Activated CD4-positive, alpha-beta T cell treated with anti-CD3 and anti-CD28 coated beads for 1 hour (primary cell): ENCODE data around the gene ZBTB16.

Experiments used
- DNase-seq: peaks from one replicate; pipeline ENCODE4 v3.0.0-alpha.2; 2020

The ZBTB16 gene

DNA sequence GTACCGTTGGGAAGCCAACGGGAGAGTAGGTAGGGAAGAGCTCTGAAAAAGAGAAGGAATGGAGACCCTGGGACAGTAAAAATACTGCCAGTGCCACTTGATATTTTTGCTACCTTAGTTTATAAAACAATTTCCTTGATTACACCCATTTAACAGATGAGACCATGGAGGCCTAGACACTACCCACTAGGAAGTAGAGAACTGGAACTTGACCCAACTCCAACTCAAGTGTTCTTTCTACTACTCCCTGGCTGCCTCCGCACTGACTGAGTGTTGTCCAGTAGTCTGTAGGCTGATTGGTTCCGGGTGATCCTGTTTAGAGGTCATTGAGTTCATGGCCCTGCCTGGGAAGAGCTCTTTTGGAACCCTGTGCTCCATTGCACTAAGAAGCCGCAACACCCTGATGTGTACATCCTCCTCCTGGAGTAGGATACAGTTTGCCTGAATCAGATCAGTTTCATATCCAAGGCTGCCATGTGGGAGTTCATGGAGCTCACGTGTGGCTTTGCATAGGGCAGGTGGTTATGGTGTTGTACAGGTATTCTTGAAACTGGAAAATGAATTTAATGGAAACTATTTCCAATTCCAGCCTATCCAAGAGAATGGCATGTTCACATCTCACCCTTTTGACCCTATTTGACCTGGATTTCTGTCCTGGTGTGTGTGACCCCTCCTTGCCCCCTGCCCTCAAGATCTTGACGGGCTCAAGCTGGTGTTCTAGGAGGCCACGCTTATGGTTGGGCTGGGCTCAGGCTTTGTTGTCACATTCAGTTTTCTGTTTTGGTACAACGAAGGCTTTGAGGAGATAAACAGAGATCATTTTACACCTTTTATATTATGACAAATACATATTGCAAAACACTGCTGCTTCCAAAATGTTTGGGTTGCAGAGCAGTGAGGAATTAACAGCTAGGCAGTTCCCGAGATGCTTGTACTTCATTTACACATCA lies 134.5 kb downstream of the ZBTB16 start:
- no peak for DNase-seq

DNA sequence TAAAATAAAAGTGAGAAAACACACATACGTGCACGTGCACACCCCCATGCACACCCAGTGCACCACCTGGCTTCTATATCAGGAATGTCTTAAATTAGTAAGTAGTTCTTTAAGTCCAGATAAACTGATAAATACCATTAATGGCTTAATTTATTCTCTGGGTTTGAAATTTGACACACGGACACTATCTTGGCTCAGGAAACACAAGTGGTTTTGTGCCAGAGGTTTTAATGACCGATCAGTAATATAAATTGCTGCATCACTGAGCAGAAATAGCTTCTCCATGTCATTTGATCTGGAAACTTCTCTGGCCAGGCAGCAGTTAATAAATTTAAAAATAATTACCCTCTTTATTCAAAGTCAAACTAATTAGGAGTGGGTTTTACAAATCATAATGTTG lies 135.2 kb downstream of the ZBTB16 start:
- no peak for DNase-seq

DNA sequence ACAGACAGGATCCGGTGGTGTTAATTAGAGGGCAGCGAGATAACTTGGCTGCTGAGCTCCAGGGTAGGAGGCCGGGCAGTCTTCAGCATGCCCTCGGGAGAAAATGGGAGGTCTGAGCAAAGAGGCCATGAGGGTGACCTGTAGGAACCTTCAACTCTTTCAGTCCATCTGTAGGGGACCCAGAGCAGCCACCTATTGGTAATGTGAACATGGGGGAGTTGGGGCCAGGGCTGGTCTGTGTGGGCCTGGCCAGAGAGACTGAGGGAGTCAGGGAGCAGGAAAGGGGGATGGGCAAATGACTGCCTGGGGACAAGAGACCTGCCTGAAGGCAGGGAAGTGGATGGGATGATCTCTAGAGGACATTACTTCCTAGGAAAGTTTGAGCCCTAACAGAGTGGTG lies 135.6 kb downstream of the ZBTB16 start:
- DNase-seq: no peak

DNA sequence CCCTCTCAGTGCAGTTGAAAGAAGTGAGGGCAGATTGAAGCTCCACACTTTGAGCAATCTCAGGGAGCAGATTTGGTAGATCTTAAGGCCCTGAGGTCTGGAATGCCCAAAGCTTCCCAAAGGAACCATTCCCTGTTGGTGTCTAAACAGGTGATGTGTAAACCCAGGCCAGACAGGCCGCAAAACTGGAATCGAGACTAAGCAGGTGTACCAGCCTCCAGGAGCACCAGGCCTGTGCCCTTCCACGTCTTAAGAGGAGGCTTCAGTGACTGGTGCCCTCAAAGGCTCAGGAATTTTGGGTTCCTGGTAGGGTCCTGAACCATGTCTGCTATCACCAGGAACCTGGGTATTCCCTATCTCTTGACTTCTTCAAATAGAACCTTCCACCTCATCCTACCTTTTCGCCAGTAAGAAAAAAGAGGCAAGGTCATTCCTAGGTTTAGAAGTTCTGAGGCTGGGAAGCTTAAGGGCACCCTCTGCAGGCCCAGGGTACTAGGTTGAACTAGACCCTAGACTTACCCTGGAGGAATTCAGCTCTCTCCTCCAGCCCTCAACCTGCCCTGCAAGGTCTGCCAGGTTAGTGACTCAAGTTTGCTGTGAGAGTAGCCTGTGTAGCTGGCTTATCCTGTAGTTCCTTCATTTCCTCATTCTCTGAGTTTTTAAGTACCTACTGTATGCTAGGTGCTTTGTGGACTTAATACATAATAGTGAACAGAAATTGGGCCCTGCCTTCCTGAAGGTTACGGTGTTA lies 136.6 kb downstream of the ZBTB16 start:
- DNase-seq: no peak

DNA sequence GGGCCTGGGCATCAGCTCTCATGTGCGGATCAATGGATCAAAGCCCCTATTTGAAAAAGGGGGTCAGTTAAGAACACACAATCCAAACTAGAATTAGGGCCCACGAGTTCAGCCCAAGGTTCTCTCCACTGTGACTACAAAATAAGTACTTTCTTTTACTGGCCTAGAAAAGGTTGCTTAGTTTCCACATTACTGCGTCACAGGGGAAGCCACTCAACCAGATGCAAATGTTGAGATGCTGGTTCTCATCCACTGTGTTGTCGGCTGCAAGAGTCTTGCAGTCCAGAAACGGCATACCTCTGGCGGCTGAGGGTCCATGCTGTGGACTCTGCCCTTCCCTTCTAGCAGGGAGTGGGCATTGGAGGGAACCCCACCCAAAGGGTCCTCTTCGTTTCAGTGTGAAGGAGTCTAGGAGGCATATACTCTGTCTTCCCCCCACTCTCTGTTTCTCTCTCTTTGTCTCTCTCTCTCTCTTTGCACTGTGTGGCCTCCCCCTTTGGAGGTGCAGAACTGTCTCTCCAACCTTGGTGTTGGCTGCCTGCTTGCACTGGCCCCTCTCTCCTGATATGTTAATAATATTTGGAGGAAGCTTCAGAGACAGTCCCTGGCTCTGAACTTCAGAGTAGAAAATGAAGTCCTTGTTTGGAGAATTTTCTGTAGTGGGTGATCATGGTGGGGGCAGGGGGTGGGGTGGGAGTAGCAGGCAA lies 137.6 kb downstream of the ZBTB16 start:
- no peak for DNase-seq

DNA sequence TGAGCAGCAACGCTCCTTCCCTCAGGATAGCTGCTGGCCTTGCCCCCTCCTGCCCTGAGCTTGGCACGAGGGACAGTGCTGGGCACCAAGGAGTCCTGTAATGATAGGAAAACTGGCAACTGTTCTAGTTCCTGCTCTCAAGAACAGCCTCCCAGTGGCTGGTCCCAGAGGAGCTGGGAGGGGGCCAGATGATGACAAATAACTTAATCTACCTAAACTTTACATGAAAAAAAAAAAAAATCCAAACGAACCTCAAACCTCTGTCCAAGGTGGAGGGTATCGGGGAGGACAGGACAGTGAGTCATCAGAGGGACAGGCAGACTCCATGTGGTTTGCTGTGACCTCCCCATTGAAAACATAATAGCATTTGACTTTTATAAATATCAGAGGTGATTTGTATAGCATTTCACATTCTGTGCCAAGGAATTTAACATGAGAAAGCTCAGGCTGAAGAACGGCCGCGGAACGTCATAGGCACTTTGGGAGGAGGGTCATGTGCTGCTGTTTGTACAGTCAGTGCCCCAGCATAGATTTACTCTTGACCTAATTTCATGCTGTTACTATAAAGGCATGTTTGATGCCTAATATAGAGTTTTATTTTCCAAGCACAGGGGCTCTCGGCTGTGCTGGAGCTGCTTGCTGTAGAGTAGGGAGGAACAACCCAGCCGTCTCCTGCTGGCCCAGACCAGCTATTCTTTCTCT lies 138.4 kb downstream of the ZBTB16 start:
- DNase-seq: no peak

DNA sequence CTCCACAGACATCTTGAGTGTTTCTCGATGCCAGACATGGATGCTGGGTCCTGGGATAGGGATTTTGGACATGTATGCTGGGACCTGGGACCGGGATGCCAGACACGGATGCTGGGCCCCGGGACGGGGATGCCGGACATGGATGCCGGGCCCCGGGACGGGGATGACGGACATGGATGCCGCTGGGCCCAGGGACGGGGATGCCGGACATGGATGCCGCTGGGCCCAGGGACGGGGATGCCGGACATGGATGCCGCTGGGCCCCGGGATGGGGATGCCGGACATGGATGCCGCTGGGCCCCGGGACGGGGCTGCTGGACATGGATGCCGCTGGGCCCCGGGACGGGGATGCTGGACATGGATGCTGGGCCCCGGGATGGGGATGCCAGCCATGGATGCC lies 139.5 kb downstream of the ZBTB16 start:
- DNase-seq: no peak

DNA sequence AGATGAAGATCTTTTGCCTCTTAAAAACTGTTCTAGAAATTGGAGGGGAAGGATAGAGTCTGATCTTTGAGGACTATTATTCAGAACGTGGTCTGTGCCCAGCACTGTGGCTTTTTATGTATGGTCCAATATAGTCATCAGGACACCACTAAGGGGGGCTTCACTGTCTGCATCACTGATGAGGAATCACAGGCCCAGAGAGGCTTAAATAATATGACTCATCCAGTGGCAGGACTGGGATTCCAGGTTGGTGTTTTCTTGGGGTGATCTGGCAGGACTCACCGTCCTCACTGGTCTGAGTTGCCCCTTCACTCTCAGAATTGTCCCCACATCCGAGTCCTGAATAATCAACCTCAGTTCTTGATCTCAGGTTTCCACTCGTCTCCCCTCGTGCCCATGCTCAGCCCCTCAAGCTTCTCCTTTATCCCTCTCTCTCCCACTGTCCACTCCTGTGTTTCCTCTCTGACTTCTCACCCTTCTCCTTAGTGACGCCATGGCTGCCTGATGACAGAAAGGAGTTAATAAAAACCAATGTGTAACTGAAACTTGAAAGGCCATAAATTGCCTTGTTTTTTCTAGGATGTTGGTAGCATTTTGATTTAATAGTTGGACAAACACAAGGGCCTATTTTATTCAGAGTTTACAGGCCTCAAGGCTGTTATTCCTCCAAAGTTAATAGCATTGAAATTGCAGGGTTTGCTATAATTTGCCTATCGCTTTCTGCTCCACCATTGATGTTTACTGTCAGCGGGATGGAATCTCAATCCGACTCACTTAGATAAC lies 141.0 kb downstream of the ZBTB16 start:
- no peak for DNase-seq

DNA sequence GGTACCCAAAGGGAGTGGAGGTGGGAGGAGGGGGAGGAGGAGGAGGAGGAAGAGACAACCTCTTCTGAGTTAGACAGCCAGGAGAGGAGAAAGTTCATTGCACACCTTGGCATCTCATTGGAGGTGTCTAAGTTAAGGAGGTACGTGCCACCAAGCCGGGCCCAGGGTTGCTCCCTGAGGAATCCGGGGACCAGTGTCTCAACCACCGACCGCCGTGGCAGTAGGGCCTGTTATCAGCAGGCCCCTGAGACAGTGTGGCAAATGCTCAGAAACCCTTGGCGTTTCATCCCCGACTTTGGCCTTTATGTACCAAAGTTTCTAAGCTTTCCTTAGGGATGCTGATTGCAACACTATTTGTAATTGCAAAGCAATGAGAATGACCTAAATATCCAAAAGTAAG lies 141.7 kb downstream of the ZBTB16 start:
- DNase-seq: no peak

DNA sequence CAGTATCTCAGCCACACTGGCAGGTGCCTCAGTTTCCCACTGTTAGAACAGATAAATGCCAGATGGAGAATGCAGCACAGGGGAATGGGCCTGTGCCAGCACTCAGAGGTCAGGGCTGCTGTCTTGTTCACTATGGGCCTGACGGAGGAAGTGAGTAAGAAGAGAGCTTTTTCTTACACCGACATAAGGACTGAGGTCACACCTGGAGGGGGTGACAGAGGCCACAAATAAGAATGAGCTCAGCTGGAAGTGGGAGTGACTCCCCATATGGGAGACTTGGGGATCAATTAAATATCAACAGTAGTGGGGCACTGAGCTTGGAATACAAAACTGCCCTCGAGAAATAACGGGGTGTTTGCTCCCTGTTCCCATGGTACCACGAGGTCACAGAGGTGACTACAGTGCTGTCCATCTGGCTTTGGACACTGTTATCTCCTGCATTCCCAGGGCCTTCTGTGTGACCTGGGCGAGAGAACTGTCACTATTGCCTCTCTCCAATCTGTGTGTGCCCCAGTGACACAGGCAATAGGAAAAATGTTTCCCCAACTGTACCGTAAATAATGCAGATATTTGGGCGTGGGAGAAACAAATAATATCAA lies 142.6 kb downstream of the ZBTB16 start:
- no peak for DNase-seq

DNA sequence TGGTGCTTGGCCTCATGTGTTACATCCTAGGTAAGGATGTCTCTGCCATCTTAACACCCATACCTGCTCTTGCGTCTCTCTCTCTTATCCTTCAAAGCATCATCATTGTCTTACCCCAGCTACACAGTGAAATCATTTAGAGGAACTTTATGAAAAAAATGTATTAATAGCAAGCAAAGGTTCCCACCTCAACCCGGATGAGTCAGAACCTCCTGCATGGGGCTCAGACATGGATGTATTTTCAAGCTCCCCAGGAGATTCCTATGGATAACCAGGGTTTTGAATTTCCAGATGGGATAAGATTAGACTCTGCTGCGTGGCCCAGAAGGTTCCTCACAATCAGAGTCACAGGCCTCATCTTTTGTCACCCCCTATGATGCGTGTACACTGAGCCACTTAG lies 147.6 kb downstream of the ZBTB16 start:
- DNase-seq: no peak

DNA sequence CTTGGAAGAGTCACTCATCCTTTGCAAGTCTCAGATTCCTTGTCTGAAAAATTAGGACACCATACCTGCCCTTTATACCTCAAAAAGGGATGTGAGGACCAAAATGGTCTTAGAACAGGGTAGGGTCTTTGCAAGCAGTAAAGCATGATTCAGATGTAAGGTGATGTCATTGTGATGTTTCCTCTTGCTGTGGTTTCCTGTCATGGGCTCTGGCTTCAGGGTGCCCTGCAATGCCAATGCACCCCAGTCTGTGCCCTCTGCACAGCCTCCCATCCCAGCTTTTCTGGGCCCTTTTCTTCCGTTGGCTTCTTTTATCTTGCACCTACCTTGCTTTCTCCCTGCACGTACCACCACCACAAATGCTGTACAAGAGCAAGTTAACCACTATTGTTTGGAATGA lies 148.9 kb downstream of the ZBTB16 start:
- DNase-seq: no peak

DNA sequence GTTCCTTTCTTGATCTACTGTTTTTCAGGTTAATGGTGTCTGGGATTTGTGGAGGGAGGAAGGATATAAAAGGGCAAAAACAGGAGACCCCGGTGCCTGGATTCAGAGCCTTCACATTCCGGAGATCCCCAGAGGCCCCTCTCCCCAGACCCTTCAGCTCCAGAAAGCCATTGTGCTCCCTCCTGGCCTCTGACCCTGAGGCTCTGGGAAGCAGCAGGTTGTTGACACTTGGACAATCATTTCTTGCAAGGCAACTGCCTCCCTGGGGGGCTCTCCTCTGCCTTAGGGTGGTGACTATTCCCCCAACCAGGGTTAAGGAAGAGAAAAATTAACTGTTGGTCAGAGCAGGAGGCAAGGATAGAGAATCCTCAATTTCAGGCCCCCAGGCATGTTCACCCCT lies 149.8 kb downstream of the ZBTB16 start:
- no peak for DNase-seq

DNA sequence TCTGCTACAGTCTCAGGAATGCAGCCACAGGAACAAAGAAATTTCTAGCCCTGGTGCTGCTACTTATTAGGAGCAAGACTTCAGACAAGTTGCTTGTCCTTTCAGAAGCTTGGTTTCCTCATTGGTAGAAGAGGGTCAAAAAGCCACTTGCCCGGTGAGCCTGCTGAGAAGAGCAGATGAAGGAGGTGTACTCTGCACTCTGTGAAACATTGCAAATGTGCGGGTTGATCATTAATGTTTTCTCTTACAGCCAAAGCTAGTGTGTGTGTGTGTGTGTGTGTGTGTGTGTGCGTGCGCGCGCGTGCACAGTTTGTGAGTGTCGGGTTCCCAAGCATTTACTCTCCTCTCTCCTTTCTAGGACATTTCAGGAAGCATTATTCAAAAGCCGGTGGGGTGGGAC lies 150.4 kb downstream of the ZBTB16 start:
- no peak for DNase-seq

DNA sequence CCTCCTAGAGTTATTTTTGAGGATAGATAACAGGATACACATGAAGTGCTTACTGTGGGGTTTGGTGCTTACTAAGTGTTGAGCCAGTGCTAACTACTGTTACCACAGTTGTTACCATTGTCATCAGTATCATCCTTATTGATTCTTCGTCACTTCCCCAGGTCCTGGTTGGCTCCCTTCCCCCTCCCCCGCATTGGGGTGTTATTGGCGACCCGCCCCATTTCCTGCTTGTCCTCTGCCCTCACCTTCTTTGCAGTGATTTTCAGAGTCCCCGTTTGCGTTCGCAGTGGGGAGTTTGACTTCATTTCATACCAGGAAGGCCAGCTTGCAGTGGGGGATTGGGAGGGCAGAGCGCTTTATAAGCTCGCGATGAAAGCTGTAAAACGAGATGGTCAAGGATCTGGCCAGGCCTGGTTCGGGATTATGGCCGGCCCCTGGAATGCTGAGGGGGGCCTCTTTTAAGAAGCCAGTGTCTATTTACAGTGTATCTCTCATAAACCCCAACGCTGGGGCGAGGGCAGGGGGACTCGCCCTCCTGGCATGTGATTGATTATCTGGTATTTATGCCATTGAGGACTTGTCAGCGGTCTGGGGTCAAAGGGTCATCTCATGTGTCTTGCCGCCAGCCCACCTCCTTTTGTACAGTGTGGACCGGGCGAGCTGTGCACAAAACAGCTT lies 152.1 kb downstream of the ZBTB16 start:
- DNase-seq: no peak

DNA sequence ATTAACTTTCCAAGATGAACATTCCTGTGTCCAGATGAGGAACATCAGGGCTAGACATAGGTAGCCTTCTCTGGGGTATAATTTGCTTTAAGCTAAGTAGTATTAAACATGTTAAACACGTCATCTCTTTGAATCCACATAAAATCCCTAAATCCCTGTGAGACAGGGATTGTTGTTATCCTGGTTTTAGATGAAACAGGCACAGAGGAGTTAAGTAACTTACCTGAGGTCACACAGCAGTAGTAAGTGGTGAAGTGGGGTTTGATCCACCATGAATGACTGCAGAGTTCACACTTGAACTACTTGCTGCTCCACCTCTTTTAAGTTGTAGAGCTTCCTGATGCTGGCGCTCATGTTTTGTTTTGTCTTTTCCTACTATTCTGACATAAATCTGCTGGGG lies 154.1 kb downstream of the ZBTB16 start:
- no peak for DNase-seq

DNA sequence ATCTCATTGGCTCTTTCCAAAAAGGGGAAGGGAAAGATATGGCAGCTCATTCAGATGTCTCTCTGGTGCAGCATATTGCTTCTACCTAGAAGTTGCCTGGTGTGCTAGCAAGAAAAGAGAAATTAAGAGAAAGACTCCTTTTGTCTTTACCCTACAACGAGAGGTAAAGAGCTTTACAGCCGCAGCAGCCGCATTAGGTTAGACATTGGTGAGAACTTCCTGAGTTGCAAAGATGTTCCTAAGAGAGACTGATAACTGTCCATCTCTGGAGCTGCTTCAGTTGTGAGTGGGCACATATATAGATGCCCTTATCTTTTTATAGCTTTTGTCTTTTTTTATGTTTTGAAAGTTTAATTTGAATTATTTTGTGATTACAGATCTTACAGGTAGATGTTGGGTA lies 155.9 kb downstream of the ZBTB16 start:
- no peak for DNase-seq

DNA sequence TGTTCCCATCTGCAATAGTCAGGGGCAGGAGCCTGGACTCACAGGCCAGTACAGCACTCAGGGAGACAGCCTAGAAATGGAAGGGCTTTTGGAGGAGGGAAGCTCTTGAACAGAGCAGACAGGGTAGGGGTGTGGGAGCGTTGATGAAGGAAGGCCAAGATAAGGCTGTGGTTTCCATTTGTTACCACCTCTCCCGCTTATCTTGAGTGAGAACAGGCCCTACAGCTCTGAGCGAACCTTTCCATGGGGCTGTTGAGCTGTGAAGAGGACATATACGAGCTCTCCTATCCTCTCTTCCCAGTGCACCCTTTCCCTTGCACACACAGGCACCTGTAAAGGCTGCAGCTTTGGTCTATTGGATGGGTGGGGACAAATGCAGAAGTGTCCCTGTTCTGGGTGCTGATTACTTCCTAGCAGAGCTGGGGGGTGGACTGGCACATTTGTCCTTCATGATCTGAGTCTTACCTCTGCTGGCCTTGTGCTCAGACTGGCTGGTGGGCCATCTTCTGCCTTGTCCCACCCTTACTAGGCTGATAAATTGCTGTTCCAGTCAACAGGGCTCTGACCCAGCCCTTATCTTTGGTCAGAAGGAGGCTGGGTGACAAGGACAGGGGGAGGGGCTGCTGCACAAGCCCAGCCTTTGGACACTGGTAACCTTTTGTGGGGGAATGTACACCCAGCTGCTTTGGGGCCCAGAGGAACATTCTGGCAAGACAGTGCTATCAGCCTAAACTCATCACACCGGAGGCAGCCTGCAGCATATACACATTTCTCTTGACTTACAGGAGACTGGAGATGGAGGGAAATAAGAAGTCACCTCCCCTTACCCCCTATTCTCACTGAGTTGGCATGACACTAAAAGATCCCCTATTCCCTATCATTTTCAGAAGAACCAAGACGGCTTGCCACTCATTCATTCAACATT lies 156.6 kb downstream of the ZBTB16 start:
- DNase-seq: no peak

DNA sequence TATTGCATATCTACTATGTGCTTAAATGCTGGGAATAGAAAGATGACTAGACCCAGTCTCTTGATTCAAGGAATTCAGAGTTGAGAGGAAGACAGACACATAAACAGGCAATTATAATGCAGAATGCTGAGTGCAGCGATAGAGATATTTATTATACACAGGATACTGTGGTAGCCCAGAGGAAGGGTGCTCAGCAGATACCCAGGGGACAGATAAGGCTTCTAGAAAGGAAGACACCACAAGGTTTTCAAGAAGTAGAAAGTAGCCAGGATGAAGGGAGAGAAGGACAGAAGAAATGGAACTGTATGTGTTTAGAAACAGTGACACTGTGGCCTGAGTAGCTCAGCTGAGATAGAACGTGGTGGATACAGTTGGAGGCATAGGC lies 157.3 kb downstream of the ZBTB16 start:
- DNase-seq: no peak

DNA sequence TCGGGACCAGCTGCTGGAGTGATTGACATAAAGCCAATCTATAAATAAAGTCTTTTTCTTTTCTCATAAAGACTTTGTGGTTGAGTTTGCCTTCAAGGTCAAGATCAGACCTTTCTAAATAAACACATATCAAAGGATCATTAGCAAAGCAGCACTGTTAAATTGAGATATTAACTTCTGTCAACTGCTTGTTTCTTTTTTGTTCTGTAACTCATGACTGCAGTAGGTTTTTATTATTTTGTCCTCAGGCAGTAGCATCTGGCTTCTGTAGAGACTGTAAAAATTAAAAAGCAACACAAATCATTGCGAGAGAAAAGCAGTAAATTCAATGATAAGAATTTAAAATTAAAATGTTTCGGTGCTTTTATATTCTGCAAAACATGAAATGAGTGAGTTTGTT lies 159.0 kb downstream of the ZBTB16 start:
- no peak for DNase-seq
